ENCODE data around the gene ENPP6. TPM values are rescaled to one million over a fixed set of nuclear protein-coding genes. Genes with fewer than 3 reads are reported as not detected.

Gene ENPP6
- not detected for polyA plus RNA-seq (2013, experiment 1 of 4)
- not detected for polyA plus RNA-seq (2013, experiment 2 of 4)
- polyA plus RNA-seq (2013, experiment 3 of 4), result not detected
- polyA plus RNA-seq (2013, experiment 4 of 4), result not detected

GRCh38 chr4:184217634-184218033 lies at the start of gene ENPP6:
Gene ENPP6, minus strand, starts transcription at chr4:184217873. Its CDS starts 54 bp downstream, at chr4:184217819.
- H3K4me3 ChIP-seq (ENCODE audit: insufficient read depth, low read depth, low read length), result no peak within 1 kb of the TSS
- H3K27ac ChIP-seq (ENCODE audit: insufficient read depth, low read depth, low read length, poor library complexity, severe bottlenecking), result no peak within 1 kb of the TSS
- H3K9me3 ChIP-seq (ENCODE audit: control insufficient read depth, low read length), result no peaks in the 10 kb centered on the region
- 90 to 94% methylated on average over 8 of the region's 8 CpGs for WGBS, 2 experiments
- H3K27me3 ChIP-seq (ENCODE audit: control insufficient read depth, insufficient read depth, low read length, poor library complexity, severe bottlenecking), result no peaks in the 10 kb centered on the region
- H3K4me1 ChIP-seq (ENCODE audit: control insufficient read depth, insufficient read depth, low read length), result no peaks in the 10 kb centered on the region
- H3K36me3 ChIP-seq (ENCODE audit: control insufficient read depth, insufficient read depth, low read length), result no peaks in the 10 kb centered on the region

- Histone ChIP-seq H3K4me3 (ENCODE audit: insufficient read depth, low read depth, low read length) (no peak overlapping the region), H3K27ac (ENCODE audit: insufficient read depth, low read depth, low read length, poor library complexity, severe bottlenecking) (no peak overlapping the region), H3K4me1 (ENCODE audit: control insufficient read depth, insufficient read depth, low read length) (no peaks in the 10 kb centered on the region), H3K36me3 (ENCODE audit: control insufficient read depth, insufficient read depth, low read length) (no peaks in the 10 kb centered on the region), H3K9me3 (ENCODE audit: control insufficient read depth, low read length) (no peaks in the 10 kb centered on the region), H3K27me3 (ENCODE audit: control insufficient read depth, insufficient read depth, low read length, poor library complexity, severe bottlenecking) (no peaks in the 10 kb centered on the region)
- 94 to 100% methylated on average over 1 of the region's 1 CpG for WGBS, 2 experiments
Observed at GRCh38 chr4:184267206-184267608, 49.5 kb upstream of the ENPP6 start.

DNA sequence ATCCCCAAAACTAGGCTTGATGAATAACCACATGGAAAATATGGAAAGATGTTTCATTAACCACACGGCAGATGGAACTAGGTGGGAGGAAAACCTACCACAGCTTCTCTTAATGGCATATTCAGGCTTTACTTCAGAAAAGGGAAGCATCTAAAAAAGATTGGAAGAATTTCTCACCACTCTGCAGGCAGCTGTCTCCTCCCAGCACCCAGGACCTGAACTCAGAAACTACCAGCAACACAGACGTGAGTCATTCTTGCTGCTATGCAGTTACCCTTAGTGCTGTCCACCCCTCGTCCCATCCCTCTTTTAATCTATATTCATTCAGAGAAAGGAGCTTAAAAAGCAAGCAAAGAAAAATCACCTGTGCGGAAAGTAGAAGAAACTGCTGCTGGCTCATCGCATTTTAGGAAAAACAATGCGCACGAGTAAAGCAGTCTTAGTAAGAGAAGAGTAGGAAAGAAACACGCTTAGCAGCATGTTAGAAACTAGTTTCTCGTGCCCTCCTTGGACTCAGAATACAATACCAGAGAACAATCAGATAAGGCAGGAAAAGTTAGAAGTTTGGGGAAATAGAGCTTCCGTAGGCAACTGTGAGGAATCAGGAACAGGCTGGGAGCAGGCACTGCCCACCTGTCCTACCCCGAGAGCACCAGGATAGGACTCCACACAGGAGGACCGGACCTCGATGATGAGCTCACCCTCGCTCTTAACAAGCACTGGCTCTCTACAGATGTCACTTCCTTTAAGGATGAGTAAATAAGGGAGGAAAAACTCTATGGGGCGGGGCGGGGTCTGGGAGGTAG lies 48.1 kb upstream of the ENPP6 start:
- 86 to 88% methylated on average over 16 of the region's 16 CpGs for WGBS, 2 experiments
- Histone ChIP-seq H3K9me3 (ENCODE audit: control insufficient read depth, low read length) (no peaks in the 10 kb centered on the region), H3K36me3 (ENCODE audit: control insufficient read depth, insufficient read depth, low read length) (no peaks in the 10 kb centered on the region), H3K27ac (ENCODE audit: insufficient read depth, low read depth, low read length, poor library complexity, severe bottlenecking) (no peak overlapping the region), H3K27me3 (ENCODE audit: control insufficient read depth, insufficient read depth, low read length, poor library complexity, severe bottlenecking) (no peaks in the 10 kb centered on the region), H3K4me1 (ENCODE audit: control insufficient read depth, insufficient read depth, low read length) (no peaks in the 10 kb centered on the region), H3K4me3 (ENCODE audit: insufficient read depth, low read depth, low read length) (no peak overlapping the region)

GRCh38 chr4:184263910-184264732 lies 46.4 kb upstream of the ENPP6 start:
- no peak overlapping the region for H3K4me3 ChIP-seq (ENCODE audit: insufficient read depth, low read depth, low read length)
- no peaks in the 10 kb centered on the region for H3K4me1 ChIP-seq (ENCODE audit: control insufficient read depth, insufficient read depth, low read length)
- H3K27ac ChIP-seq (ENCODE audit: insufficient read depth, low read depth, low read length, poor library complexity, severe bottlenecking), result no peak overlapping the region
- H3K9me3 ChIP-seq (ENCODE audit: control insufficient read depth, low read length), result no peaks in the 10 kb centered on the region
- no peaks in the 10 kb centered on the region for H3K27me3 ChIP-seq (ENCODE audit: control insufficient read depth, insufficient read depth, low read length, poor library complexity, severe bottlenecking)
- no peaks in the 10 kb centered on the region for H3K36me3 ChIP-seq (ENCODE audit: control insufficient read depth, insufficient read depth, low read length)
- 34 to 37% methylated on average over 18 of the region's 19 CpGs for WGBS, 2 experiments

GRCh38 chr4:184263461-184263860 lies 45.8 kb upstream of the ENPP6 start:
- no peaks in the 10 kb centered on the region for H3K4me1 ChIP-seq (ENCODE audit: control insufficient read depth, insufficient read depth, low read length)
- 96 to 97% methylated on average over 5 of the region's 5 CpGs for WGBS, 2 experiments
- H3K27ac ChIP-seq (ENCODE audit: insufficient read depth, low read depth, low read length, poor library complexity, severe bottlenecking), result no peak overlapping the region
- H3K9me3 ChIP-seq (ENCODE audit: control insufficient read depth, low read length), result no peaks in the 10 kb centered on the region
- no peak overlapping the region for H3K4me3 ChIP-seq (ENCODE audit: insufficient read depth, low read depth, low read length)
- no peaks in the 10 kb centered on the region for H3K36me3 ChIP-seq (ENCODE audit: control insufficient read depth, insufficient read depth, low read length)
- no peaks in the 10 kb centered on the region for H3K27me3 ChIP-seq (ENCODE audit: control insufficient read depth, insufficient read depth, low read length, poor library complexity, severe bottlenecking)

DNA sequence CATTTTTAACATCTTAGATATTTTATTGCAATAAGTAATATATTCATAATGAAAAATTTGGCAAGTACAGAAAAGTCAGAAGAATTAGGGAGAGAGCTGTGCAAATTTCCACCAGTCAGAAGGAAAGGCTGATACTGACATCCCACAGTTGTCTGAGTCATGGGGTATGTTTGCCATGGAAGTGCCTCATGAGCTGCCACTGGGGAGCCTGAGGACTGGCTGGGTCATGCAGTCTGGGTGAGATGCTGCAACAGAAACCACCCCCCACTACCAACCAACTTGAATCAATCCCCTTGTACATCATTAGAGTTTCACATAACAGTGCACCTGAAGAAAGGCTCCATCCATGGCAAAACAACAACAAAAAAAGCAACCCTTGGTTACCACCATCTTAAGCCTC lies 45.2 kb upstream of the ENPP6 start:
- no peaks in the 10 kb centered on the region for H3K9me3 ChIP-seq (ENCODE audit: control insufficient read depth, low read length)
- H3K36me3 ChIP-seq (ENCODE audit: control insufficient read depth, insufficient read depth, low read length), result no peaks in the 10 kb centered on the region
- no peaks in the 10 kb centered on the region for H3K4me1 ChIP-seq (ENCODE audit: control insufficient read depth, insufficient read depth, low read length)
- H3K27ac ChIP-seq (ENCODE audit: insufficient read depth, low read depth, low read length, poor library complexity, severe bottlenecking), result no peak overlapping the region
- H3K27me3 ChIP-seq (ENCODE audit: control insufficient read depth, insufficient read depth, low read length, poor library complexity, severe bottlenecking), result no peaks in the 10 kb centered on the region
- no peak overlapping the region for H3K4me3 ChIP-seq (ENCODE audit: insufficient read depth, low read depth, low read length)

DNA sequence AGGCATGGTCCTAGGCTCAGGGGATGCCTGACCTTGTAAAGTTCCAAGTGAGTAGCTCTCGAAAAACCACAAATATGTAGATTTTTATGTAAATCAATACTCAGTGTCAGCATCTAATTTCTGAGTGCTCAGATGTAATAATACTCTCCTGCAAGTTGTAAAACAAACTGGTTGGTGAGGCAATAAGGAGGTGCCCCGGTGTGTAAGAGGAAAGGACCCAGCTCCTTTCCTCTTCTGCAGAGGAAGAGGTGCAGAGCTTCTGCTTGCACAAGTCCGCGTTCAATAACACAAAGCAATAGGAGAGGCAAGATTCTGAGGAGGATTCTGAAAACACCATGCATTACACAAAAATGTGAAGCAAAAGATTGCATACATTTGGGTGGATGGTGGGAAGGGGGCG lies 43.6 kb upstream of the ENPP6 start:
- 91% methylated on average over 5 of the region's 5 CpGs for WGBS, 2 experiments
- H3K4me3 ChIP-seq (ENCODE audit: insufficient read depth, low read depth, low read length), result no peak overlapping the region
- H3K27me3 ChIP-seq (ENCODE audit: control insufficient read depth, insufficient read depth, low read length, poor library complexity, severe bottlenecking), result no peaks in the 10 kb centered on the region
- no peaks in the 10 kb centered on the region for H3K9me3 ChIP-seq (ENCODE audit: control insufficient read depth, low read length)
- no peaks in the 10 kb centered on the region for H3K36me3 ChIP-seq (ENCODE audit: control insufficient read depth, insufficient read depth, low read length)
- no peak overlapping the region for H3K27ac ChIP-seq (ENCODE audit: insufficient read depth, low read depth, low read length, poor library complexity, severe bottlenecking)
- H3K4me1 ChIP-seq (ENCODE audit: control insufficient read depth, insufficient read depth, low read length), result no peaks in the 10 kb centered on the region

- H3K4me3 ChIP-seq (ENCODE audit: insufficient read depth, low read depth, low read length), result no peak overlapping the region
- H3K4me1 ChIP-seq (ENCODE audit: control insufficient read depth, insufficient read depth, low read length), result no peaks in the 10 kb centered on the region
- H3K36me3 ChIP-seq (ENCODE audit: control insufficient read depth, insufficient read depth, low read length), result no peaks in the 10 kb centered on the region
- WGBS, 2 experiments, result 50 to 58% methylated on average over 6 of the region's 6 CpGs
- no peaks in the 10 kb centered on the region for H3K27me3 ChIP-seq (ENCODE audit: control insufficient read depth, insufficient read depth, low read length, poor library complexity, severe bottlenecking)
- H3K9me3 ChIP-seq (ENCODE audit: control insufficient read depth, low read length), result no peaks in the 10 kb centered on the region
- no peak overlapping the region for H3K27ac ChIP-seq (ENCODE audit: insufficient read depth, low read depth, low read length, poor library complexity, severe bottlenecking)
Observed at GRCh38 chr4:184259866-184260265, 42.2 kb upstream of the ENPP6 start.

- Histone ChIP-seq H3K36me3 (ENCODE audit: control insufficient read depth, insufficient read depth, low read length) (no peaks in the 10 kb centered on the region), H3K9me3 (ENCODE audit: control insufficient read depth, low read length) (no peaks in the 10 kb centered on the region), H3K27ac (ENCODE audit: insufficient read depth, low read depth, low read length, poor library complexity, severe bottlenecking) (no peak overlapping the region), H3K4me3 (ENCODE audit: insufficient read depth, low read depth, low read length) (no peak overlapping the region), H3K4me1 (ENCODE audit: control insufficient read depth, insufficient read depth, low read length) (no peaks in the 10 kb centered on the region), H3K27me3 (ENCODE audit: control insufficient read depth, insufficient read depth, low read length, poor library complexity, severe bottlenecking) (no peaks in the 10 kb centered on the region)
- 81 to 100% methylated on average over 3 of the region's 3 CpGs for WGBS, 2 experiments
Observed at GRCh38 chr4:184259081-184259480, 41.4 kb upstream of the ENPP6 start.

Measured in ectodermal cell (in vitro differentiated cells).